ENCODE measurements around the gene MACROD2.

The MACROD2 gene

DNA sequence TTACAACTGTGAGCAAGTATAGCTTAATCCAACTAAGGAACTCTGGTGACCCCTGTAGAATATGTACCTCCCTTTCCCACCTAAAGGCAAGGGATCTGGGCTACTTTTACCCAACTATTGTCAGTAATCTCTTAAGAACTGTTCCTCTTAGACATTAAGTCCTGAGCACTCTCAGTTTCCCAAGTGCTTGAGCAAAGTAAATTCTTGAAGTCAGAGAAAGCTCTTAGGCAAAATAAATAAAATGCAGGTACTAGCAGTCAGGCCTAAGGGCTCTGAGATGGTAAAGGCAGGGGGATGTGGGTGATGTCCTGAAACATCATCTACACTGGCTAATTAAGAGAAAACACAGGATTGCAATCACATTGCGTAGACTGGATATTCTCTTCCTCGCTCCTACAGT, 788.5 kb downstream of the MACROD2 start:
- FAIRE-seq, result no peak

DNA sequence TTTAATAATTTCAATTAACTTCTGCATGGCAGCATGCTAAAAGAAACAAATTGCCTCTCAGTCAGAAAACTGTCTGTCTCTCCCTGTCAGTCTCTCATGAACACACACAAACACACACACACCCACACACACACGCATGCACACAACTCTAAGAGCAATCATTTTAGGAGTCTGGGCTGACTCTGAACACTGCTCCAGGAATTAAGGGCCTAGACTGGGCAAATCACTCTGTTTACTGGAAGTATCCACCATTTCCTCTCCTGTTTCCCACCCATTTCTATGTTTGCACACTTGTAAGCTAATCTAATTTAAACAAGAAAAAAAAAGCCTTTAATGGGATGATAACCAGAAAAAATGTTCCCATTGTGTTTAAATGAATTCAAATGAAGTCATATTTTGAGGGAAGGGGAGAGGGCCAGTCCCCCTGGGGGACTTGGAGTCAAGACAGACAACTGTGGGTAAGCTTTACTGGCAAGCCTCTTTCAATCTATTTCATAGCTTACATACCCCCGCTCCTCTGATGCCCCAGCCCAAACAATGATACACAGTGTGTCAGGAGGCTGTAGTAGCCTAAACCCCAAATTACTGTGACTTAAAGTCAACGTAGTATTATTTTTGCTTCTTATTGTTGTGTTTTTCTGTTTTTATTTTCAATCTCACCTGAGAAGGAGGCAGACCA, 789.9 kb downstream of the MACROD2 start:
- no peak for FAIRE-seq

- no peak for FAIRE-seq
These were observed 794.9 kb downstream of the MACROD2 start for GRCh38 chr20:14790190-14790589.

- FAIRE-seq, result no peak
These were observed 795.7 kb downstream of the MACROD2 start for GRCh38 chr20:14790771-14791620.

DNA sequence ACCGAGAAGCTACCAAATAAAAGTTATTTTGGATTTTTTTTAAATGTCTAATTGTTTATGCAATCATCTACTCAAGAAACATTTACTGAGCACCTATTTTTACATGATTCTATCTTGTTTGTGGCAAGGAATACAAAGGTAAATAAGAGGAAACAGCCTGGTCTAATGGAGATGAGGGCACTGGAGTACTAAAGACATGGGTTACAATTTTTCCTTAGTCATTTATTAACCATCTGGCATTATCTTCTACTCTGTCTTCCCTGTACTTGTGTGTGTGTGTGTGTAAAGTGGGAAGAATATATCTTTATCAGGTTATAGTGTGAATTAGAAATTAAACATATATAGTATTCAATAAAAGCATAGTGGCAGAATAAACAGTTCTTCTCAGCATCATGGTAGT, 797.6 kb downstream of the MACROD2 start:
- FAIRE-seq, result no peak

GRCh38 chr20:14799545-14800216, 804.4 kb downstream of the MACROD2 start:
- no peak for FAIRE-seq

DNA sequence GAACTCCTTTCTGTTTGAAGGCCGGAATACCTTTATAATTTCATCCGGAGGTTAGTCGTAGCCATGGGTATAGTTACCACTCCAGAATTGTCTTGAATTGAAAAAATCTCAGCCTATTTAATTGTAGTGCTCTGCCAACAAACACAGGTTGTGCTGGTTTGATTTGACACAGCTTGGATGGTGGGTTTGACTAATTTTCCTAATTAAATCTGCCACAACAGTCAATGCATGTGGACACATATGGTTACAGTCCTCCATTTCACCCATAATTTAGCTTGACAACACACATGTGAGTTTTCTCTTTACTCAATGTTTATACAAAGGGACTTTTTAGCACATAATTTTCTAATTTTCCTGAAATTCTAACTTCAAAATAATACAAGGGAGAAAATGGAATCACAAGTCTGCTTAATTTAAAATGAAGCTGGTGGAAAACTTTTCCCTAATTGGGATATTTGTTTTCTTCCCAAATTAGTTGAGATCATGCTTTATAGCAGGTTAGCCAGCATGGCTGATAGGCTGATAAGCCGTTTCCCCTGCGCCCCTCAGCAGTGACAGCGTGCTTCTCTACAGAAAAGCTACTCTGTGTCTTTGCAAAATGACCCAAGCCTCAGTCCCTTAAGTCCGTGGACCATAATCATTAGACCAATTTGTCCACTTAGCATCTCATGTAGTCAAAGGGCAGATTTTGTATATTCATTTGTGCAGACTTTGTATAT, 805.5 kb downstream of the MACROD2 start:
- FAIRE-seq, result no peak

DNA sequence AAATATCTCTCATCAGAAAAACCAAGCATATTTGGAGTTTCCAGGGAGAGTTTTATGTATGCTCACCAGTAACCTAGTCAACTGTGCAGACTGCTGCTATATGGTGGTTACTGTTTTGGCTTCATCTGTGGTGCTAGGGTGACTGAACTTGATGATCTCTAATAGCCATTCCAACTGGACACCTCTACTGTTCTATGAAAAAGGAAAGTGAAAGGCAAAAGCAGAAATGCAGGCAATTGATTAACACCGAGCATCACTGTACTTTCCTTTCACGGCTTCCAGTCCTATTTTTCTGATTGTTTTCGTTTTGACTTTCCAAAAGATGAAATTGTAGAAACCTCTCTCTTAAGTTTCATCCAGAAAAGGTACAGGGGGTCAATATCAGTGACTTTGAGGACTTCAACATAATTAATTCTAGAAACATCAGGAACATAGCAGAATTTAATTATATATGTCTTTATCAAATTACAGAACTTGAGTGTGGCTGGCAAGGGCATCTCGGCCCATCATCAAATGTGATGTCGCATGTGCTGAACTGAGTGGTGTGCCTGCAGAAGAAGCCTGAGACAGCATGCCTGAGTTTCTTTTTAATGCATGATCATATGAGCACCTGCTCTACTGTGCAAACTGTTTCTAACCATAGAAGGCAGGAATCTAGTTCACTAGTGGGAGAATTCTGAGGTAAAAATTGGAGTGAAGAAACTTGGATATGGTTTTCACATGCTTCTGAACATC, 806.4 kb downstream of the MACROD2 start:
- no peak for FAIRE-seq

DNA sequence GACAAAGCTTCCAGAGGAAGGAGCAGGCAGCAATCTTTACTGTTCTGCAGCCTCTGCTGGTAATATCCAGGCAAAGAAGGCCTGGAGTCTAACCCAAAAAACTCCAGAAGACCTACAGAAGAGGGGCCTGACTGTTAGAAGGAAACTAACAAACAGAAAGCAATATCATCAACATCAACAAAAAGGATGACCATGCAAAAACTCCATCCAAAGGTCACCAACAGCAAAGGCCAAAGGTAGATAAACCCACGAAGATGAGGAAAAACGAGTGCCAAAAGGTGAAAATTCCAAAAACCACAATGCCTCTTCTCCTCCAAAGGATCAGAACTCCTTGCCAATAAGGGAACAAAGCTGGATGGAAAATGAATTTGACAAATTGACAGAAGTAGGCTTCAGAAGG, 811.9 kb downstream of the MACROD2 start:
- no peak for FAIRE-seq

- no peak for FAIRE-seq
These were observed 820.0 kb downstream of the MACROD2 start for GRCh38 chr20:14815340-14815739.

GRCh38 chr20:14816471-14816870, 821.2 kb downstream of the MACROD2 start:
- no peak for FAIRE-seq

DNA sequence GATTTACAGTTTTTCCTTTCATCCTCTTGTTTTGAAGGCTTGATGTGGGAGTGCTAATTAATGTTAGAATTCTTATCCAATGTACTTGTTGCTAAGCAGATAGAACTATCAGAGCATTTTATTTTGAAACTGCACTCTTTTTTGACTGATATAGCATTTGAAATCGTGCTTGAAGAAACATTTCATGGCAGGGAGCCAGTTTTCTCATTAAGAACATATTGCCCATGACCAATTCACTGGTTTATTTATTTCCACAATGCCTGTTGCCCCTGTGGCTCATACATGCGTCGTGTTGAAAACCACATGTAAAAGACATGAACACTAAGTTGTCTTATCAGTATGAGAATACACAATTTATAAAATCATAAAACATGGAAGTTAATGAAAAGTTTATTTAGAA, 821.8 kb downstream of the MACROD2 start:
- no peak for FAIRE-seq

DNA sequence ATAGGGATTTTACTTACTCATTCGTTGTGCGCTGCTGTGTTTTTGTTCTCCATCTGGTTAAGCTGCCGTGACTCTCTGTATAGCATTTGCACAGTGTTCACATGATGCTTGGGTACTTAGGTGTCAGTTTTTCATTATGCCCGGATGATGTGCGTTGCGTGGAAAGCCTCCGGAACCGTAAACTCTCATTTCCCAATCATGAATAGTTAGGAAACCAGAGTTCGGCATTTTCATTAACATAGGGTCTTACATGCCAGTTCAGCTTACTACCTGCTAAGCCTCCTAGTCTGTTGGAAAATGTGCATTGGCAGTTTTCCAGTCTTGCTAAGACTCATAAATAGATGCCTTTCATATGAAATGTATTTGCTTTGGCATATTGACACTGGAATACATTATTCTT, 825.5 kb downstream of the MACROD2 start:
- FAIRE-seq, result no peak

DNA sequence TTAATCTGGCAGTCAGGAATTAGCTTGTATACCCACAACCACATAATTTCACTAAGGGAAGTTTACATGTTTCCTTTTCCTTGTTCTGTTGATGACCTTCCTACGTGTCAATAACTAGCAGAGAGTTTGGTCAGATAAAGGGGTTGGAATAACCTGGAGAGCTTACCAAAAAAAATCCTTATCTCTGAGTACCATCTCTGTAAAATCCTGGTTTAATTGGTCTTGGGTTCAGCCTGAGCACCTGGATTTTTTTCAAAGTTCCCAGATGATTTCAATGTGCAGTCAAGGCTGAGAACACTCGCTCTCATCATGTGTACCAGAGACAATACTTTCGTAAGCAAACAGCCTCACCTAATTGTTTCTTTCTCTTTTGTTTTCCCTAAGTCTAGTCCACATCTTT, 825.9 kb downstream of the MACROD2 start:
- no peak for FAIRE-seq

DNA sequence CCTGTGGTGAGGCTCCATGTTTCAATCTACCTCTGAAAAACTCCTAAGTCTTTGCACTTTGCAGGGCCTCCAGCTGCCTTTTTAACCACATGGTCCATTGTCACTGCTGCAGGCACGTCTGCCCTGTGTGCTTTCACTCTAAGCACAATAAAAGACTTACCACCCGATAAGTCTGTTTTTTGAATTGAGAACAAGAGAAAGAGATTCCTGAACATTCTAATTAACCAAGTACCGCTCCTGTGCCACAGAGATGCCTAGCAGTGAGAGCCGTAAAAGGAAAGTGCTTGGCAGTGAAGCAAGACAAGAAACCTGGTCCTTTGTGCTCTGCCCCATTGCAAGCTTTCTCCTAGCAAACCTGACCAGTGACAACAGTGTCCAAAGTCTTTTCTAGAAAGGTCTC, 829.7 kb downstream of the MACROD2 start:
- no peak for FAIRE-seq

- no peak for FAIRE-seq
These were observed 831.4 kb downstream of the MACROD2 start for GRCh38 chr20:14826543-14827313.

GRCh38 chr20:14828459-14828858, 833.1 kb downstream of the MACROD2 start:
- FAIRE-seq, result no peak

DNA sequence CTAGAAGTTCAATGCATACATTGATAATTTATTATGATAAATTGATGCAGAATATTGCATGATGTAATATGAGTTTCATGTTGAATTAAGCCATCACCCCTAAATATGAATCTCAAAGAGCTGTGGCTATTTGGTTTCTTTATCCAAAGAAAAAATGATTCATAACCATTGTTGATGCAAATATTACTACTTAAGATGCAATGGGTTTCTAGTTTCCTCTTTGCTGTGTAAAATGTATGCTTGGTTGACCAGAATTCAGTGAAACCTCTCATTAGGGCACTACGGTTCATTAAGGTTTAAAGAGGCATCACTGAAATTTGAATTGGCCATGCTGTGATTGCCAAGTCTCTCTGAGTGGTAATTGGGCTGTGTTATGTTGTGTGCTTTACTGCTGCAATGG, 834.6 kb downstream of the MACROD2 start:
- no peak for FAIRE-seq

- FAIRE-seq, result no peak
These were observed 835.1 kb downstream of the MACROD2 start for GRCh38 chr20:14830466-14830865.

- no peak for FAIRE-seq
These were observed 835.6 kb downstream of the MACROD2 start for GRCh38 chr20:14830899-14831298.

GRCh38 chr20:14832630-14833029, 837.3 kb downstream of the MACROD2 start:
- no peak for FAIRE-seq

Data from G401.6 (cell line).